Astrocyte (in vitro differentiated cells and primary cell): ENCODE measurements around the gene SLC23A3.
A peak's percentile ranks its signal among the peaks of the same experiment; 100 is the strongest.

ENCODE experiments used
- CTCF ChIP-seq: IDR thresholded peaks from 2 replicates; pipeline ENCODE4 v1.5.1; 2011; ENCODE audit warnings: low read depth, mild to moderate bottlenecking, inconsistent platforms, low read length, moderate library complexity; ENCODE audit not compliant: insufficient read depth
- EZH2 ChIP-seq: IDR thresholded peaks from 2 replicates; pipeline ENCODE4 v1.6.1; 2012; ENCODE audit warnings: mild to moderate bottlenecking, low read length, inconsistent platforms; ENCODE audit not compliant: insufficient read depth

GRCh38 chr2:219171231-219171651 lies 1.4 kb upstream of the SLC23A3 start:
- TF ChIP-seq CTCF (peak; percentile 86), EZH2 (no peak)
